ENCODE results near the gene TOMM22.

Gene TOMM22

DNA sequence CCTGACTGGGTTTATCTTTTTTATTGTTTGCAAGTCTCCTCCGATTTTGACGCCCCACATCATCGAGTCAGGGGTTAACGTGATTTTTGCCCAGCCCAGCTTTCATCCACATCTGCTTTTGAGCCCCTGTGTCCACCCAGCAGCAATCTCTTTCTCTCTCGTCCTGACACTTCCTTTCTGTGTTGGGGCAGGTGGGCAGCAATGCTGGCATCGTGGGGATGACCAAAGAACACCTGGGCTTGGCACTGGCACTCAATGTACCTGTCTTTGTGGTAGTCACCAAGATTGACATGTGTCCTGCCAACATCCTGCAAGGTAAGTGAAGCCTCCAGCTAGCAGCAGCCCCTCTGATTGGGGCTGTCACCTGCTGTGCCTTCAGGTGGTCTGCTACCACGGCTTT lies 39.8 kb downstream of the TOMM22 start:
- no peak for DNase-seq (ENCODE audit: insufficient read length, low spot score)
- no peak for FAIRE-seq
- TF ChIP-seq CTCF (IDR thresholded peaks at IDR 0.05; ENCODE audit: insufficient read depth, missing control alignments) = no peak

- no peak for FAIRE-seq
- no peak for DNase-seq (ENCODE audit: insufficient read length, low spot score)
- no peak for TF ChIP-seq CTCF (IDR thresholded peaks at IDR 0.05; ENCODE audit: insufficient read depth, missing control alignments)
These were observed 42.4 kb downstream of the TOMM22 start for GRCh38 chr22:38724176-38724575.

DNA sequence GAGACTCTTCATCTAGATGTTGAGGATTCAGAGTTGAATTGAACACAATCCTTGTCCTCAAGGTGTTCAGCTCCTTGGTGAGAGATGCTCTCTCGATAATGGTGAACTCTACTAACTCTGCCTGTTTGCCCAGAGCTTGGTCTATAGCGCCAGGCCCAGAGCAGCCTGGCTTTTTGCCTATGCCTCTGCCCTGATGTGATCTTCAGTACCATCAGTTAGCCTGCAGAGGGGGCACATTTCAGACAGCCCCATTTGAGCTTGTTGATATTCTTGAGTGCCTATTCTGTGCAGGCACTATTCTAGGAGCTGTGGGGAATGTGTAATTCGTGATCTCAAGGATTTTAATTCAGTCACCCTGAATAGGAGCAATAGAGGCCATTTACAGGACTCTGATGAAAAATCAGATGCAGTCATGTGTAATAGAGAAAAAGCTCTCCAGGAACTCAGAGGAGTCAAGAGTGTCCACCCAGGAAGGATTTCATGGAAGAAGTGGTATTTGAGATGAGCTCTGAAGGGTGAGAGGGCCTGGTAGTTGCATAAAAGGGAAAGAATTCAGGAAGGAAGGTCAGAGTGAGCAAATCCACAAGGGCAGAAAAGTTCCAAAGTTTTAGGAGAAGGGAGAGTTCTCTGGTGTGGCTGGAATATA lies 43.3 kb downstream of the TOMM22 start:
- peak; percentile 23 for TF ChIP-seq CTCF (IDR thresholded peaks at IDR 0.05; ENCODE audit: insufficient read depth, missing control alignments)
- no peak for FAIRE-seq
- DNase-seq (ENCODE audit: insufficient read length, low spot score) = no peak

- FAIRE-seq = no peak
- TF ChIP-seq CTCF (IDR thresholded peaks at IDR 0.05; ENCODE audit: insufficient read depth, missing control alignments) = no peak
- DNase-seq (ENCODE audit: insufficient read length, low spot score) = no peak
These were observed 44.3 kb downstream of the TOMM22 start for GRCh38 chr22:38725900-38726655.

DNA sequence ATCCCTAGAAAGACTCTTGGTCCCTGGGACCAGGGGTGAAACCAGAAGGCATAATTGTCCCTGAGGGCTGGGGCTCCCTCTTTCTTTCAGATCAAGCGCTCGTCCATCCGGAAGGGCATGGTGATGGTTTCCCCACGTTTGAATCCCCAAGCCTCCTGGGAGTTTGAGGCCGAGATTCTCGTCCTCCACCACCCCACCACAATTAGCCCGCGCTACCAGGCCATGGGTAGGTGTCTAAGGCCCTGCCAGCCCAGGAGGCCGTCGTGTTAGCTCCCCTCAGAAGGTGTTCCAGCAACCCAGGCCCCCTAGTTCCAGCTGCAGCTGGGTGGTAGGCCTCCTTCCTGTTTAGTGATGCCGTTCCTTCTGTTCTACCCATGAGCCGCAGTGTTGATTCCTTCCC lies 45.4 kb downstream of the TOMM22 start:
- no peak for FAIRE-seq
- TF ChIP-seq CTCF (IDR thresholded peaks at IDR 0.05; ENCODE audit: insufficient read depth, missing control alignments) = no peak
- DNase-seq (ENCODE audit: insufficient read length, low spot score) = no peak

- no peak for TF ChIP-seq CTCF (IDR thresholded peaks at IDR 0.05; ENCODE audit: insufficient read depth, missing control alignments)
- DNase-seq (ENCODE audit: insufficient read length, low spot score) = no peak
- FAIRE-seq = no peak
These were observed 46.0 kb downstream of the TOMM22 start for GRCh38 chr22:38727530-38728451.

Data from D721Med (cell line).